Measurements from ENCODE around the gene STAB1. TPM values are rescaled to one million over a fixed set of nuclear protein-coding genes. Genes with fewer than 3 reads are reported as not detected.
A peak's percentile ranks its signal among the peaks of the same experiment; 100 is the strongest.

Gene STAB1
- total and polyA plus RNA-seq, 8 donors = 8.2 to 140 (median 50.5) TPM

GRCh38 chr3:52461874-52462273, 33.3 kb upstream of the STAB1 start:
- H3K4me3 ChIP-seq = no peak overlapping the region
- H3K27me3 ChIP-seq = no peaks in the 10 kb centered on the region
- no peak for DNase-seq
- peaks cover 0 to 3% (median 0%) of the 10 kb centered on the region in 3 donors for H3K4me1 ChIP-seq
- 87 to 89% methylated on average over 6 of the region's 6 CpGs for WGBS, 2 donors
- no peak for FAIRE-seq
- ATAC-seq = no peak
- no peak for TF ChIP-seq CTCF (IDR thresholded peaks at IDR 0.05)
- H3K36me3 ChIP-seq = peaks cover 0 to 16% (median 6%) of the 10 kb centered on the region in 3 donors
- intact Hi-C loops (cut with DNase I) = no loop called here
- H3K9me3 ChIP-seq = no peaks in the 10 kb centered on the region
- H3K27ac ChIP-seq = no peak overlapping the region

- Histone ChIP-seq H3K4me3 (no peak overlapping the region), H3K27ac (no peak overlapping the region), H3K27me3 (no peaks in the 10 kb centered on the region), H3K4me1 (no peaks in the 10 kb centered on the region), H3K36me3 (peaks cover 0 to 16% (median 6%) of the 10 kb centered on the region in 3 donors), H3K9me3 (no peaks in the 10 kb centered on the region)
- intact Hi-C loops (cut with DNase I) = no loop called here
- WGBS, 2 donors = 94 to 95% methylated on average over 5 of the region's 5 CpGs
- DNase-seq (no peak), ATAC-seq (no peak), FAIRE-seq (no peak)
- TF ChIP-seq CTCF (IDR thresholded peaks at IDR 0.05) = no peak
Observed at GRCh38 chr3:52463416-52463815, 31.7 kb upstream of the STAB1 start.

GRCh38 chr3:52468336-52468735, 26.8 kb upstream of the STAB1 start:
- ATAC-seq (peak in 1 of 4 donors; percentile 11), FAIRE-seq (no peak), DNase-seq (no peak)
- Histone ChIP-seq H3K4me3 (no peak overlapping the region), H3K27ac (no peak overlapping the region), H3K36me3 (peaks cover 0 to 23% (median 2%) of the 10 kb centered on the region in 3 donors), H3K9me3 (no peaks in the 10 kb centered on the region), H3K27me3 (no peaks in the 10 kb centered on the region), H3K4me1 (no peaks in the 10 kb centered on the region)
- 75 to 86% methylated on average over 9 of the region's 9 CpGs for WGBS, 2 donors
- intact Hi-C loops (cut with DNase I) = no loop called here
- TF ChIP-seq CTCF (IDR thresholded peaks at IDR 0.05) = no peak

- DNase-seq (no peak), ATAC-seq (peak in 2 of 4 donors; percentile 19 to 27), FAIRE-seq (no peak)
- 80 to 81% methylated on average over 5 of the region's 5 CpGs for WGBS, 2 donors
- Histone ChIP-seq H3K27me3 (no peaks in the 10 kb centered on the region), H3K27ac (no peak overlapping the region), H3K36me3 (peaks cover 0 to 30% (median 8%) of the 10 kb centered on the region in 3 donors), H3K4me1 (no peaks in the 10 kb centered on the region), H3K9me3 (no peaks in the 10 kb centered on the region), H3K4me3 (no peak overlapping the region)
- intact Hi-C loops (cut with DNase I) = no loop called here
- no peak for TF ChIP-seq CTCF (IDR thresholded peaks at IDR 0.05)
Observed at GRCh38 chr3:52469001-52469400, 26.1 kb upstream of the STAB1 start.

GRCh38 chr3:52470920-52471319, 24.2 kb upstream of the STAB1 start:
- no peak for TF ChIP-seq CTCF (IDR thresholded peaks at IDR 0.05)
- Histone ChIP-seq H3K9me3 (no peaks in the 10 kb centered on the region), H3K36me3 (peaks cover 3 to 36% (median 10%) of the 10 kb centered on the region in 3 donors), H3K4me1 (no peaks in the 10 kb centered on the region), H3K27ac (no peak overlapping the region), H3K4me3 (no peak overlapping the region), H3K27me3 (no peaks in the 10 kb centered on the region)
- ATAC-seq (no peak), FAIRE-seq (no peak), DNase-seq (peak in 2 of 6 donors; percentile 22 to 50)
- intact Hi-C loops (cut with DNase I) = no loop called here
- 96 to 99% methylated on average over 4 of the region's 4 CpGs for WGBS, 2 donors
